K562 (cell line): ENCODE results near the gene GART. TPM values are rescaled to one million over a fixed set of nuclear protein-coding genes. Genes with fewer than 3 reads are reported as not detected.

ENCODE experiments used
- CSDE1 ChIP-seq, 2 experiments: fragments of 450-650 bp; IDR thresholded peaks; 2 replicates each; pipeline ENCODE4 v1.6.1; 2016; ENCODE audit warnings: mild to moderate bottlenecking in 1 of 2
- ELF1 ChIP-seq: fragments of 200-800 bp; sonication (Bioruptor generic); IDR thresholded peaks from 2 replicates; pipeline ENCODE4 v1.6.1; 2016; ENCODE audit warnings: missing genetic modification characterization, missing compliant biosample characterization
- ETV5 ChIP-seq: sonication (generic); formaldehyde crosslinking; IDR thresholded peaks from 2 replicates; pipeline ENCODE4 v1.4.0; 2020; ENCODE audit warnings: low read depth, mild to moderate bottlenecking, missing genetic modification reagents
- GATAD2A ChIP-seq: fragments of 450-650 bp; IDR thresholded peaks from 2 replicates; pipeline ENCODE4 v1.6.1; 2017
- HINFP ChIP-seq: fragments of 450-650 bp; conservative IDR thresholded peaks from 2 replicates; pipeline ENCODE4 v1.6.1; 2016; ENCODE audit warnings: missing genetic modification characterization, low read depth, mild to moderate bottlenecking, control low read depth, missing compliant biosample characterization
- KDM4B ChIP-seq, 2 experiments: fragments of 450-650 bp in 1 of 2; sonication (generic) in 1 of 2; IDR thresholded peaks; 2 replicates each; pipeline ENCODE4 v1.6.1; 2016 to 2017; ENCODE audit warnings: borderline replicate concordance in 2 of 2, antibody characterized with exemption in 1 of 2, low read depth in 1 of 2, mild to moderate bottlenecking in 1 of 2
- MAX ChIP-seq: sonication (generic); formaldehyde crosslinking; IDR thresholded peaks from 2 replicates; pipeline ENCODE4 v1.9.0; 2022; ENCODE audit warnings: mild to moderate bottlenecking, missing genetic modification reagents
- MECOM ChIP-seq: fragments of 250-450 bp; sonication (Bioruptor Pico); IDR thresholded peaks from 2 replicates; pipeline ENCODE4 v1.8.0; 2022; ENCODE audit warnings: inconsistent platforms
- NCOA2 ChIP-seq, 2 experiments: fragments of 450-650 bp; IDR thresholded peaks; 2 replicates each; pipeline ENCODE4 v1.6.1; 2018; ENCODE audit warnings: mild to moderate bottlenecking in 2 of 2, moderate library complexity in 1 of 2; ENCODE audit not compliant: partially characterized antibody in 2 of 2
- NCOA6 ChIP-seq: fragments of 450-650 bp; IDR thresholded peaks from 2 replicates; pipeline ENCODE4 v1.6.1; 2017; ENCODE audit warnings: mild to moderate bottlenecking
- TEAD4 ChIP-seq, 2 experiments: sonication (generic) in 1 of 2; formaldehyde crosslinking in 1 of 2; IDR thresholded peaks; 2 replicates each; pipeline versions ENCODE4 v1.6.1 to v1.8.0; 2012 to 2022; ENCODE audit warnings: borderline replicate concordance in 1 of 2, inconsistent platforms in 1 of 2, low read length in 1 of 2, mild to moderate bottlenecking in 1 of 2, missing genetic modification reagents in 1 of 2
- TOE1 ChIP-seq, 2 experiments: fragments of 450-650 bp in 1 of 2; sonication (generic) in 1 of 2; formaldehyde crosslinking in 1 of 2; IDR thresholded peaks; 2 replicates each; pipeline versions ENCODE4 v1.7.1 to v1.8.0; 2016 to 2022; ENCODE audit warnings: borderline replicate concordance in 2 of 2, mild to moderate bottlenecking in 2 of 2, antibody characterized with exemption in 1 of 2, inconsistent platforms in 1 of 2, low read depth in 1 of 2, missing genetic modification reagents in 1 of 2, moderate library complexity in 1 of 2
- XRCC3 ChIP-seq: fragments of 450-650 bp; IDR thresholded peaks from 2 replicates; pipeline ENCODE4 v1.6.1; 2017; ENCODE audit warnings: mild to moderate bottlenecking, moderate library complexity
- ZBTB40 ChIP-seq, 2 experiments: fragments of 450-650 bp in 1 of 2; sonication (generic) in 1 of 2; formaldehyde crosslinking in 1 of 2; IDR thresholded peaks; 2 replicates each; pipeline versions ENCODE4 v1.7.1 to v1.9.0; 2016 to 2022; ENCODE audit warnings: inconsistent platforms in 1 of 2, mild to moderate bottlenecking in 1 of 2, missing genetic modification reagents in 1 of 2
- ZKSCAN3 ChIP-seq: fragments of 250-450 bp; sonication (Bioruptor Pico); IDR thresholded peaks from 2 replicates; pipeline ENCODE4 v1.4.0; 2020
- polyA plus RNA-seq, 8 experiments: library from polyadenylated mRNA; depleted of rRNA in 4 of 8; stranded (reverse) in 5 of 8; unstranded in 3 of 8; fragments of >200 nt; fragmentation: Nextera tagmentation in 2 of 8; fragmentation: Illumina TruSeq in 1 of 8; extraction: Ambion mirVana in 2 of 8; extraction: Trizol in 1 of 8; gene quantifications; 2 replicates each; pipeline versions ENCODE4 v1.2.1 to v1.2.3, GENCODE V29; 2011 to 2014; ENCODE audit warnings: inconsistent platforms in 1 of 8, missing spikeins in 1 of 8
- total RNA-seq, 7 experiments: library from RNA; depleted of rRNA in 6 of 7; stranded (reverse); fragments of >200 nt in 6 of 7; fragmentation: Illumina TruSeq in 2 of 7; extraction: Trizol in 2 of 7; gene quantifications; 2 replicates each; pipeline versions ENCODE4 v1.2.1 to v1.2.3, GENCODE V29; 2011 to 2021; ENCODE audit warnings: low replicate concordance in 1 of 7

GART gene
- total and polyA plus RNA-seq, 9 of the 15 experiments (the other 6 are each of a cell fraction or from before 2014, with no cell fraction given): 141 to 429 (median 349) TPM

GRCh38 chr21:33480481-33481103 lies 61.3 kb downstream of the GART start (continued):
- 0 out of 2 replicates have a peak, but pooled peaks have one; percentile 3 for TF ChIP-seq ELF1 (tag)
- TF ChIP-seq KDM4B (IDR thresholded peaks at IDR 0.05; ENCODE audit: borderline replicate concordance in 2 of 2, low read depth in 1 of 2): no peak
- peak; percentile 52; the same call in 1 of the 2 replicates for TF ChIP-seq MECOM
- no peak for TF ChIP-seq XRCC3
- TF ChIP-seq HINFP (tag): no peak
- 0 out of 4 replicates have a peak, but pooled peaks of 1 of the 2 experiments have one; percentile 60 for TF ChIP-seq CSDE1 (IDR thresholded peaks at IDR 0.05)
- no peak for TF ChIP-seq ZKSCAN3 (CRISPR knock-in tag)
- TF ChIP-seq NCOA2 (IDR thresholded peaks at IDR 0.05; ENCODE audit: partially characterized antibody in 2 of 2): no peak
- TF ChIP-seq NCOA6: 0 out of 2 replicates have a peak, but pooled peaks have one; percentile 4
- TF ChIP-seq ZBTB40 (IDR thresholded peaks at IDR 0.05): peak; percentile 79
- TF ChIP-seq ZBTB40 (CRISPR knock-in tag; IDR thresholded peaks at IDR 0.05): no peak
- no peak for TF ChIP-seq ETV5 (CRISPR knock-in tag)
- 0 out of 2 replicates have a peak, but pooled peaks have one; percentile 5 for TF ChIP-seq TEAD4 (IDR thresholded peaks at IDR 0.05; ENCODE audit: low read length)
- no peak for TF ChIP-seq TEAD4 (CRISPR knock-in tag; IDR thresholded peaks at IDR 0.05; ENCODE audit: borderline replicate concordance)
- TF ChIP-seq GATAD2A: no peak
- peak; percentile 16; the same call in 1 of the 2 replicates for TF ChIP-seq TOE1 (IDR thresholded peaks at IDR 0.05; ENCODE audit: borderline replicate concordance)
- 0 out of 2 replicates have a peak, but pooled peaks have one; percentile 59 for TF ChIP-seq TOE1 (CRISPR knock-in tag; IDR thresholded peaks at IDR 0.05; ENCODE audit: borderline replicate concordance, low read depth)
- TF ChIP-seq MAX (CRISPR knock-in tag): no peak
